ENCODE measurements around the gene NLGN3.

The NLGN3 gene

DNA sequence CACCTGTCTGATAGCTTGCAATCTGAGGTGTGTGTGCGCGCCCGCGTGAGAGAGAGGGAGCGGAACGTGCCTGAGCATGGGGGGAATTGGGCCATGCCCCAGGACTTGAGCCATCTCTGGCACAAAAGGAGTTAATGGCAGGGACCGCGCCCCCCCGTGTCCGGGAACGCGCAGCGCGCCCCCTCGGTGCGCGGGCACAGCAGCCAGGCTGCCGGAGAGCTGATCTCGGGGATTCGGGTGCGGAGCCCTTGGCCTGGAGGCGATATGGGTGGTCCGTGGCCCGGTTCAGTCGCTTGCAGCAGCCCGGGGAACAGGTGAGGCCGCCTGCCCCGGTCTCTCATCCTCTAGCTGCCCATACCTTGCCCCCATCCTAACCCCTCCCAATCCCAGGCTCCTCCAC, at the start of gene NLGN3:
Gene NLGN3, plus strand, starts transcription at position 191 of the 400 bp plus-strand sequence. CDS start 2,909 bp downstream, outside the sequence.
- Histone ChIP-seq H3K9ac (ENCODE audit: low read length) (no peak within 1 kb of the TSS), H3K4me3 (ENCODE audit: low read length) (peak within 1 kb of the TSS; percentile 29), H3K4me1 (ENCODE audit: control insufficient read depth, insufficient read depth, low read length) (peaks cover 3% of the 10 kb centered on the region), H3K36me3 (ENCODE audit: control insufficient read depth, insufficient read depth, low read length) (peaks cover 4% of the 10 kb centered on the region), H3K27ac (ENCODE audit: low read depth, low read length) (no peak within 1 kb of the TSS), H3K27me3 (ENCODE audit: control insufficient read depth, insufficient read depth, low read length) (no peaks in the 10 kb centered on the region)

DNA sequence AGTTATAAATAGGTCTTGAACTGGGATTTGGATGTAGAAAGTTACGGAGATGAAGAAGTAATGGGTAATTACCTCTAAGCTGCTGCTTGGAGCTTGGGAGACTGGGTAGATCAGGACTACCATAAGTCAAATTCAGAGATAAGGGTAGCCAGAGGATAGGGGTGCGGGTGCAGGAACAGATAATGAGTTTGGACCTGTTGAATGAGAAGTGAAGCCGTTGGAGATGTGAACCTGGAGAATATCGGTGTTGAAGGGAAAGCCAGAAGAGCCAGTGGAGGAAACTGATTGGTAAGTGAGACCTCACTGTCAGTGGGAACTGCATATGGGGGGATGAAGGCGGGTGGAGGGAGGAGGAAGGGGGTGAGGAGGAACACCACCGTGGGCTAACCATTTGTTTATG, 49.6 kb upstream of the NLGN3 start:
- no peak overlapping the region for H3K27ac ChIP-seq (ENCODE audit: low read depth, low read length)

DNA sequence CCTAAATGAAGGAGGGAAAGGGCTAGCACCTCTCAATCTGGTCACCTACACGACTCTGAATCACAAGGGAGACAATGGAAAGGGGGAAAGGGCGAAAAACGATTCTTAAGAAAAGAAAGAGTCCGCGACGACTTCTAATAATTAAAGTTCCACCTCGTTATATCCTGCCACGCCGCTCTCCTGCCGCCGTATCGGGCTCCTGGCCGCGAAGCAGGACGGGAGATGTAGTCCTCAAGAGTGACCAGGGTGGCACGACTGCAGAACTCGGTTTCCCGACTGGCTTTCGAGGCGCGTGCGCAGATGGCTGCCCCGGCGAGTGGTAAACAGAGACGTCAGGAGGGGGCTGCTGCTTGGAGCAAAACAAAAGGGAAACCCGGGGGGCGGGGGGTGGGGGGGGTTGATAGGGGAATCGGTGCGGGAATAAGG, 49.1 kb upstream of the NLGN3 start, which contains the start of gene FOXO4:
Gene FOXO4, plus strand, starts transcription at position 297 of the 426 bp plus-strand sequence. CDS start 678 bp downstream, outside the sequence.
- peak within 1 kb of the TSS; percentile 23 for H3K27ac ChIP-seq (ENCODE audit: low read depth, low read length)
- H3K27me3 ChIP-seq (ENCODE audit: control insufficient read depth, insufficient read depth, low read length) = peaks cover 3% of the 10 kb centered on the region
- no peaks in the 10 kb centered on the region for H3K36me3 ChIP-seq (ENCODE audit: control insufficient read depth, insufficient read depth, low read length)
- H3K4me3 ChIP-seq (ENCODE audit: low read length) = peak within 1 kb of the TSS; percentile 64
- H3K4me1 ChIP-seq (ENCODE audit: control insufficient read depth, insufficient read depth, low read length) = peaks cover 3% of the 10 kb centered on the region
- H3K9ac ChIP-seq (ENCODE audit: low read length) = no peak within 1 kb of the TSS

More for the DNA sequence above, 49.6 kb upstream of the NLGN3 start:
- peak overlapping the region; percentile 46 for H3K4me3 ChIP-seq (ENCODE audit: low read length)
- peaks cover 3% of the 10 kb centered on the region for H3K27me3 ChIP-seq (ENCODE audit: control insufficient read depth, insufficient read depth, low read length)
- H3K9ac ChIP-seq (ENCODE audit: low read length) = no peak overlapping the region
- H3K36me3 ChIP-seq (ENCODE audit: control insufficient read depth, insufficient read depth, low read length) = no peaks in the 10 kb centered on the region
- H3K4me1 ChIP-seq (ENCODE audit: control insufficient read depth, insufficient read depth, low read length) = peaks cover 3% of the 10 kb centered on the region

DNA sequence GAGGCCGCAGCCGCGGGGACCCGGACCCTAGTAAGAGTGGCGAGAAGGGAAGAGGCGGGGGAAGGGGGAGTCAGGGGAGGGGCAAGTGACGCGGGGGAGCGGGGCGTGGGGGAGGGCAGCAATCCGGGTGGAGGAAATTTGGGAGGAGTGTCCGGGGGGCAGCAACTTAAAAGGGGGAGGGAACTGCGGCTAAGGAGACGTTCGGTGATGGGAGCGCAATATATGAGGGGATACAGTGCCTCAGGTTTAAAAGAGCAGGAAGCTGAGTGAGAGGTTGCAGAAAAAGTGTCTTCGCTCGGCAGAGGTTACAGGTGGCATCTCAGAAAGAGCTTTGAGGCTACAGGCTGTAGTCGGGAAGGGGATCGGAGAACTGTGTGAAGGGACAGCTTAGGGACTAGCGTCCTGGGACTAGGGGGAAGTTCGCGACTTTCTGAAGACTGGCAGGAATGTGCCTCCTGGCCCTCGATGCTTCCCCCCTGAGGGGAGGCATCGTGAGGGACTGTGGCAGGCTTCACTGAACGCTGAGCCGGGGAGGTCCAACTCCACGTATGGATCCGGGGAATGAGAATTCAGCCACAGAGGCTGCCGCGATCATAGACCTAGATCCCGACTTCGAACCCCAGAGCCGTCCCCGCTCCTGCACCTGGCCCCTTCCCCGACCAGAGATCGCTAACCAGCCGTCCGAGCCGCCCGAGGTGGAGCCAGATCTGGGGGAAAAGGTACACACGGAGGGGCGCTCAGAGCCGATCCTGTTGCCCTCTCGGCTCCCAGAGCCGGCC, 48.5 kb upstream of the NLGN3 start:
- Histone ChIP-seq H3K9ac (ENCODE audit: low read length) (no peak overlapping the region), H3K27ac (ENCODE audit: low read depth, low read length) (peak overlapping the region; percentile 23), H3K36me3 (ENCODE audit: control insufficient read depth, insufficient read depth, low read length) (no peaks in the 10 kb centered on the region), H3K4me3 (ENCODE audit: low read length) (peak overlapping the region; percentile 64), H3K4me1 (ENCODE audit: control insufficient read depth, insufficient read depth, low read length) (peaks cover 3% of the 10 kb centered on the region), H3K27me3 (ENCODE audit: control insufficient read depth, insufficient read depth, low read length) (peaks cover 5% of the 10 kb centered on the region)

DNA sequence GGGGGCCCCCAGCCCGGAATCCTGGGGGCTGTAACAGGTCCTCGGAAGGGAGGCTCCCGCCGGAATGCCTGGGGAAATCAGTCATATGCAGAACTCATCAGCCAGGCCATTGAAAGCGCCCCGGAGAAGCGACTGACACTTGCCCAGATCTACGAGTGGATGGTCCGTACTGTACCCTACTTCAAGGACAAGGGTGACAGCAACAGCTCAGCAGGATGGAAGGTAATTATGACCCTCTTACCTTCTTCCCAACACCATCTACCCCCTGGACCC, 47.9 kb upstream of the NLGN3 start:
- Histone ChIP-seq H3K36me3 (ENCODE audit: control insufficient read depth, insufficient read depth, low read length) (no peaks in the 10 kb centered on the region), H3K4me3 (ENCODE audit: low read length) (peak overlapping the region; percentile 64), H3K4me1 (ENCODE audit: control insufficient read depth, insufficient read depth, low read length) (peaks cover 3% of the 10 kb centered on the region), H3K27me3 (ENCODE audit: control insufficient read depth, insufficient read depth, low read length) (peaks cover 5% of the 10 kb centered on the region), H3K9ac (ENCODE audit: low read length) (no peak overlapping the region), H3K27ac (ENCODE audit: low read depth, low read length) (no peak overlapping the region)

DNA sequence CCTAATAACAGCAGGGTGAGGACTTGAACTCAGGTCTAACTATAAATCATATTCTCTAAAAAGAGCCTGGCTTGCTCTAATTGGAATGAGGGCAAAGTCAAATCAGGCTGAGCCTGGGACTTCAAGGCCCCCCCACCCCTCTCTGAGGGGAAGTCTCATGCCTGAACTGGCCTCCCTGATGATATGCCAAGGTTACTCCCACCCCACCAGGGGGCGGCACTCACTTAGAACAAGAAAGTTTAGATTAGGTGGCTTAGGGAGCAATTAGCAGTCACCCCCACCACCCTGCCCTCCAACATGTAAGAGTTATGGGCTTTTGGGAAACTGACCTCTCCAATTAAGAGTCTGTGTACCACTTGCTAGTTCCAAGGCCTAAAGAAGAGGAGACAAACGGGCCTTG, 46.3 kb upstream of the NLGN3 start:
- H3K36me3 ChIP-seq (ENCODE audit: control insufficient read depth, insufficient read depth, low read length) = no peaks in the 10 kb centered on the region
- H3K27ac ChIP-seq (ENCODE audit: low read depth, low read length) = no peak overlapping the region
- no peak overlapping the region for H3K9ac ChIP-seq (ENCODE audit: low read length)
- no peak overlapping the region for H3K4me3 ChIP-seq (ENCODE audit: low read length)
- H3K4me1 ChIP-seq (ENCODE audit: control insufficient read depth, insufficient read depth, low read length) = peaks cover 3% of the 10 kb centered on the region
- peaks cover 5% of the 10 kb centered on the region for H3K27me3 ChIP-seq (ENCODE audit: control insufficient read depth, insufficient read depth, low read length)

DNA sequence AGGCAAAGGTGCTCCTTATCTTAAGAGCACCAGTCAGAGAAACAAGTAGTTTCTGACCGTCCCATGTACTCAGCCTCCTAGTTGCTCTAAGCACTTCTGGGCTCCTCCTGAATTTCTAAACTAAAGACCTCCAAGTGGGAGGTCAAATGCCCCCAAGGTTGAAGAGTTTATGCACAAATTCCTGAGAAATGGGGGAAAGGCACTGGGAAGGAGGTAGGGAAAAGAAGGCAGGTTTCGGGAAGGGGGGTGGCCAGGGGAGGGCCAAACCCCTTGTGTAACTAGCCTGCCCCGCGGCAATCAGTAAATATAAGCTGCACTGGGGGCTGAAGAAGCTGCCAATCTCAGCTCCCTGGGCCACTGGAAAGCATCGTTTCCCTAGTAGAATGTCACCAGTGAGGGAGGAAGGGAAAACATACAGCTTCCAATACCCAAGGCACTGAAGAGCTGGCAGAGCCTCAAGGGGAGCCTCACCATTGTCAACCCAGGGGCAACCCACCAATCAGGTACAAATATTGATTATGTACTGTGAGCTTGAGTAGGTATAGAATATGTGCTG, 45.6 kb upstream of the NLGN3 start:
- Histone ChIP-seq H3K4me1 (ENCODE audit: control insufficient read depth, insufficient read depth, low read length) (peaks cover 3% of the 10 kb centered on the region), H3K27ac (ENCODE audit: low read depth, low read length) (no peak overlapping the region), H3K4me3 (ENCODE audit: low read length) (no peak overlapping the region), H3K27me3 (ENCODE audit: control insufficient read depth, insufficient read depth, low read length) (peaks cover 5% of the 10 kb centered on the region), H3K36me3 (ENCODE audit: control insufficient read depth, insufficient read depth, low read length) (no peaks in the 10 kb centered on the region), H3K9ac (ENCODE audit: low read length) (no peak overlapping the region)

DNA sequence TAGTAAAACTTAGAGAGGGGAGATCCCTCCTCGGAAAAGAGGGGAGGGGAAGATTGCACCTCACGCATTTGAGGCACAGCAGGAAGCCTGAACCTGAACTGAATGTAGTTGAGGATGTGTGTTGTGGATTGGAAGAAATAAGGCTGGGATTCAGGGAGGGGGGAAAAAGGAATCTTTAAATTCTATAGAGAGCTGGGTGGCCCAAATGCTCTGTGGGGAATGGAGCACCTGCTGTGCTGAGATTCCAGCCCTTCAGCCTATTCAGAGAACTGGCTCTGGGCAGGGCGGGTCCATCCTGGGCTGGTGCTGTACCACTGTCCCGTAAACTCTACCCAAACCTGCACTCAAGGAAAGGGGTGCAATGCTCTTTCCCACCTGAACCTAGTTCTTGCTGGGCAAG, 44.9 kb upstream of the NLGN3 start:
- Histone ChIP-seq H3K9ac (ENCODE audit: low read length) (no peak overlapping the region), H3K27ac (ENCODE audit: low read depth, low read length) (no peak overlapping the region), H3K4me1 (ENCODE audit: control insufficient read depth, insufficient read depth, low read length) (peaks cover 3% of the 10 kb centered on the region), H3K27me3 (ENCODE audit: control insufficient read depth, insufficient read depth, low read length) (peaks cover 8% of the 10 kb centered on the region), H3K4me3 (ENCODE audit: low read length) (no peak overlapping the region), H3K36me3 (ENCODE audit: control insufficient read depth, insufficient read depth, low read length) (no peaks in the 10 kb centered on the region)

DNA sequence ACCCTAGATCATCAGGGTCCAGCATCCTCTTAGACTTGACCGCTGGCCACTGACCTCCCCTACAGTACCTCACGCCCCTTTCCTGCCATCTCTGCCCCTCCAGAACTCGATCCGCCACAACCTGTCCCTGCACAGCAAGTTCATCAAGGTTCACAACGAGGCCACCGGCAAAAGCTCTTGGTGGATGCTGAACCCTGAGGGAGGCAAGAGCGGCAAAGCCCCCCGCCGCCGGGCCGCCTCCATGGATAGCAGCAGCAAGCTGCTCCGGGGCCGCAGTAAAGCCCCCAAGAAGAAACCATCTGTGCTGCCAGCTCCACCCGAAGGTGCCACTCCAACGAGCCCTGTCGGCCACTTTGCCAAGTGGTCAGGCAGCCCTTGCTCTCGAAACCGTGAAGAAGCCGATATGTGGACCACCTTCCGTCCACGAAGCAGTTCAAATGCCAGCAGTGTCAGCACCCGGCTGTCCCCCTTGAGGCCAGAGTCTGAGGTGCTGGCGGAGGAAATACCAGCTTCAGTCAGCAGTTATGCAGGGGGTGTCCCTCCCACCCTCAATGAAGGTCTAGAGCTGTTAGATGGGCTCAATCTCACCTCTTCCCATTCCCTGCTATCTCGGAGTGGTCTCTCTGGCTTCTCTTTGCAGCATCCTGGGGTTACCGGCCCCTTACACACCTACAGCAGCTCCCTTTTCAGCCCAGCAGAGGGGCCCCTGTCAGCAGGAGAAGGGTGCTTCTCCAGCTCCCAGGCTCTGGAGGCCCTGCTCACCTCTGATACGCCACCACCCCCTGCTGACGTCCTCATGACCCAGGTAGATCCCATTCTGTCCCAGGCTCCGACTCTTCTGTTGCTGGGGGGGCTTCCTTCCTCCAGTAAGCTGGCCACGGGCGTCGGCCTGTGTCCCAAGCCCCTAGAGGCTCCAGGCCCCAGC, 43.8 kb upstream of the NLGN3 start:
- H3K27ac ChIP-seq (ENCODE audit: low read depth, low read length) = no peak overlapping the region
- H3K9ac ChIP-seq (ENCODE audit: low read length) = no peak overlapping the region
- no peaks in the 10 kb centered on the region for H3K36me3 ChIP-seq (ENCODE audit: control insufficient read depth, insufficient read depth, low read length)
- no peaks in the 10 kb centered on the region for H3K4me1 ChIP-seq (ENCODE audit: control insufficient read depth, insufficient read depth, low read length)
- H3K27me3 ChIP-seq (ENCODE audit: control insufficient read depth, insufficient read depth, low read length) = peaks cover 8% of the 10 kb centered on the region
- H3K4me3 ChIP-seq (ENCODE audit: low read length) = no peak overlapping the region

DNA sequence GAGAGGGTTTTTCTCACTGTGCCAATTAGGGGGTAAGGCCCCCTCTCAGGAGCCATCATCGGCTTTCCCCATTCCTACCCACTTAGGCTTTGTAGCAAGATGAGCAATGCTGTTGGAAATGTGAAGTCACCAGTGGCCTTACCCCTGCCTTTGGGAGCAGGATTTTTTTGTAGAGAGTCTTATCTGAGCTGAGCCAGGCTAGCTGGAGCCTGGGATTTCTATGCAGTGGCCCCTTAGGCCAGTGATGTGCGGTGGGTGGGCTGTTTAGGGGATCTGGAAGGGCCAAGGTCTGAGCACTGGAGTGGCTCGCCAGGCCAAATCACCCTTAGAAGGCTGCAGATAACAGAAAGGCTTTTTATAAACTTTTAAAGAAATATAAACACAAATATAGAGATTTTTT, 42.3 kb upstream of the NLGN3 start:
- H3K27ac ChIP-seq (ENCODE audit: low read depth, low read length) = no peak overlapping the region
- no peaks in the 10 kb centered on the region for H3K36me3 ChIP-seq (ENCODE audit: control insufficient read depth, insufficient read depth, low read length)
- H3K4me1 ChIP-seq (ENCODE audit: control insufficient read depth, insufficient read depth, low read length) = no peaks in the 10 kb centered on the region
- peaks cover 8% of the 10 kb centered on the region for H3K27me3 ChIP-seq (ENCODE audit: control insufficient read depth, insufficient read depth, low read length)
- no peak overlapping the region for H3K4me3 ChIP-seq (ENCODE audit: low read length)
- H3K9ac ChIP-seq (ENCODE audit: low read length) = no peak overlapping the region

DNA sequence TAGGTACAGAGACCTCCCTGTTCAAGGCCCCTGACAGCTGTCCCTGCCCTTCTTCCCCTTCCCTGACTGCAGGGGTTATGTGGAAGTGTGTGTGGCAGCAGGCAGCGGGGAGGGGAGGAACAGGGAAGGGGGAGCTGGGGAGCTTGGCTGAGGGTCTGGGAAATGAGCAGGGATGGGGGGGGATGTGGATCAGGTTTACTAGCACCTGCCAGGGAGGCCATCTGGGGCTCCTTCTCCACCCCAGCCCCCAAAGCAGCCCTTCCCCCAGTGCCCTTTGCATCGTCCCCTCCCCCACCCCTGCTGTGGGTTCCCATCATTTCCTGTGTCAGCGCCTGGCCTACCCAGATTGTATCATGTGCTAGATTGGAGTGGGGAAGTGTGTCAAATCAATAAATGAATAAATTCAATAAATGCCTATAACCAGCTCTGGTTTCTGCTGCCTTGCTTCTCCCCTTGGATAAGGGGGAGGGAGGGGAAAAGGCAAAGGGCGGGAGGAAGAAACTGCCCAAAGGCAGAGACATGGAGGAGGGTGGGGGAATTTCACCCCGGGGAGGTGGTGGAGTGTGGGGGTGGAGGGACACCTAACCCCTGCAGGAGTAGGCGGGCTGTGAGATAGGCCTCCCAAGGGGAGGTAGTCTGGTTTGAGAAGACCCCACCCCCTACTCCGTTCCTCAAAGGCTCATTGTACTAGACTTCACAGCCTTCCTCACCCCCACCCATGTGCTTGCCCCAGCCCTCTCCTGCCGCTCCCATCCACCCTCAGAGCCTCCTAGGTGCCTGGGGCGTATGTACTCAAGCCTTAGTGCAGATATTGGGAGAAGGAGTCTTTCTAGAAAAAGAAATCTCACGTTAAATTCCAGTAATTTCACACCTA, 41.3 kb upstream of the NLGN3 start:
- no peak overlapping the region for H3K9ac ChIP-seq (ENCODE audit: low read length)
- H3K27me3 ChIP-seq (ENCODE audit: control insufficient read depth, insufficient read depth, low read length) = peaks cover 11% of the 10 kb centered on the region
- H3K36me3 ChIP-seq (ENCODE audit: control insufficient read depth, insufficient read depth, low read length) = no peaks in the 10 kb centered on the region
- H3K4me3 ChIP-seq (ENCODE audit: low read length) = no peak overlapping the region
- H3K27ac ChIP-seq (ENCODE audit: low read depth, low read length) = no peak overlapping the region
- H3K4me1 ChIP-seq (ENCODE audit: control insufficient read depth, insufficient read depth, low read length) = no peaks in the 10 kb centered on the region

DNA sequence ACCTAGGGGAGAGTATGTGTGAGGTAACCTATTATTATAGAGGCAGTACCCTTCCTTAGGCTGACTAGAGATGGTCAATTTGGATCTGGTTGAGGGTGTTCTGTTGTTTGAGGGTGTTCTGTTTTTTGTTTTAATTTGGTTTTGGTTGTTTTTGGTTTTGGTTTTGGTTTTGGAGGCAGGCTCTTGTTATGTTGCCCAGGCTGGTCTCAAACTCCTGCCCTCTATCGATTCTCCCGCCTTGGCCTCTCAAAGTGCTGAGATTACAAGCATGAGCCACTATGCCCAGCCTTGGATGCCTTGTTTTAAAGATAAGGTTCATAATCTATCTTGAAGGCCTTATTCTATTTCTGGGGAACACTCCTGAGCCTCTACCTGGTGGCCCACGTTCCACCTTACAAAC, 39.0 kb upstream of the NLGN3 start:
- Histone ChIP-seq H3K9ac (ENCODE audit: low read length) (no peak overlapping the region), H3K27ac (ENCODE audit: low read depth, low read length) (no peak overlapping the region), H3K27me3 (ENCODE audit: control insufficient read depth, insufficient read depth, low read length) (peaks cover 12% of the 10 kb centered on the region), H3K4me3 (ENCODE audit: low read length) (no peak overlapping the region), H3K4me1 (ENCODE audit: control insufficient read depth, insufficient read depth, low read length) (no peaks in the 10 kb centered on the region), H3K36me3 (ENCODE audit: control insufficient read depth, insufficient read depth, low read length) (no peaks in the 10 kb centered on the region)
